Measurements from ENCODE around the gene KDM5B.

KDM5B gene

GRCh38 chr1:202711949-202712635 is 96.1 kb downstream of the KDM5B start:
- DNase-seq: no peak

DNA sequence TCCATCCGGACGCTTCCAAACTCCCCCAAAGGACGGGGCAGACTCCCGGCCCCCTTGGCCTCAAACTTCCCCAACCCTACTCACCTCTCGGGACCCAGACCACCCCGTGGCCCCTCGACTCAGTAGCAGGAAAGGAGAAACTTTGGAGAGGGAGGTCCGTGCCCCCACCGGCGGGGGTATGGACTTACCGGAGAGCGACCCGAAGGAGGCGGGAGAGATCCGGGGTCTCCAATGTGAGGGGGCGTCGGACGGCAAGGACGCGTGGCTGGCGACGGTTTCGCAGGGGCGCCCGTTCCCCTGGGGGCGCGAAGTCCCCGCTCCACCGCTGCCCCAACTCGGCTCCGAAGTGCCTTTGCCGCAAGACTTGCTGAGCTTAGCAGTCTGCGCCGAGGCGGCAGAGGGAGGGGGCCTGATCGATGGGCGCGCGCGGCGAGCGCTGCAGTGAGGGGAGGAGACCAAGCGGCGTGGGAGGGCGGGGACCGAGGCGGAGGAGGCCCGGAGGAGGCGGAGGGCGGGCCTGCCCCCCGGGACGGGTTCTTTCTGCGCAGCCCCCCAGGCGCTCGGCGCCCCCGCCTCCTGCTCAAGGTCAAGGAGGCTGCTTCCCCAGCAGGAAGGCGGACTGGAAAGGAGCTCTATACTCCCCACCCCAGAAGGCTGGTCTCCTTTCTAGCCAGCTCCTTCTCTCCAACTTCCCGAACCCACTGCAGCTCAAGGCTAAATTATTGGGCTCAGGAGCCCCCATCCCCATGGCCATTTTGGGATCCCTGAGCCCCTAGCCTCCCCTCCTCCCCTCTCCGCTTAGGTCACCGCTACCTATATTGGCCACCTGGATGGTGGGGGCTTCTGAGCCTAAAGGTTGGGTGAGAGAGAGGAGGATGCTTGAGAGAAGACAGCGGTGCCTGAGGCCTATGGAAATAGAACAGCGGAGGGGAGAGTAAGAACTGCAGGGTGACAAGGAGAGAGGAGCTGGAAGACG is 97.9 kb downstream of the KDM5B start, which contains the start of gene SYT2:
Gene SYT2 (minus strand): TSS at position 385 of the 976 bp plus-strand sequence. CDS start 104,682 bp downstream, outside the sequence.
- peak in 1 of 2 experiments; percentile 21 for DNase-seq

DNA sequence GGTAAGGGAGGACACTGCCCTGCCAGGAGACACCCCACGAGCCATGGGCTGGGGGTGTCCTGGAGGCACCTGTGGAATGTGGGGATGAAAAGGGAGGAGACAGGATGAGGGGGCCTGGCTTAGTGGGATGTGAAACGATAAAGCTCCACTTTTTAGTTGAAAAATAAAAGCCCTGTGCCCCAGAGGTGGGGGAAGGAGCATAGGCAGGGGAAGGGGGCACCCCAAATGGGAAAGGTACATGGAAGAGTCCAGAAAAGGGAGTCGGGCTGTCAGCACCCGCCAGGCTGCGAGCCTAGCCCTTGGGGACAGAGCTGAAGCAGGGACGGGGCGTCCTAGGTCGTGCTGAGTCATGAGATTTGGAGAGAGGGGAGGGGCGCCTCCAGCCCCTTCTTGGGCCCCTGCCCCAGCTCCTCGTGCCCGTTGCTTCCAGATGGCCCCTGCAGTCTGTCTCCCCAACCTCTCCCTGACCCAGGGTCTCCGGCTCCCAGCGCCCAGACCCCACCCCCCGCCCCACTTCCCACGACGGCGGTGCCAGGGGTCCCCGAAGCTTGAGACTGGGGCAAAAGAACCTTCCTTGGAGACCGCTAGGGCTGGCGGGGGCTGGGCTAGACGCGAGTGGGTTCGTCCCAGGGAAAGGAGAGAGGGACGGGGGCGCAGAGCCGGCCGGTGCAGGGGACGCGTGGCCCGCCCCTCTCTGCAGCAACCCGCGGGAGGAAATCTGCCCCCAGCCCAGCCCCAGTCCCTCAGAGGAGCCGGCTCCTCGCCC is 98.8 kb downstream of the KDM5B start:
- no peak for DNase-seq

GRCh38 chr1:202708456-202709275 is 99.6 kb downstream of the KDM5B start:
- no peak for DNase-seq

- DNase-seq: no peak
Observed at GRCh38 chr1:202706851-202707250, 101.4 kb downstream of the KDM5B start.

- DNase-seq: no peak
Observed at GRCh38 chr1:202704601-202705000, 103.6 kb downstream of the KDM5B start.

GRCh38 chr1:202703191-202703590 is 105.0 kb downstream of the KDM5B start:
- DNase-seq: no peak

DNA sequence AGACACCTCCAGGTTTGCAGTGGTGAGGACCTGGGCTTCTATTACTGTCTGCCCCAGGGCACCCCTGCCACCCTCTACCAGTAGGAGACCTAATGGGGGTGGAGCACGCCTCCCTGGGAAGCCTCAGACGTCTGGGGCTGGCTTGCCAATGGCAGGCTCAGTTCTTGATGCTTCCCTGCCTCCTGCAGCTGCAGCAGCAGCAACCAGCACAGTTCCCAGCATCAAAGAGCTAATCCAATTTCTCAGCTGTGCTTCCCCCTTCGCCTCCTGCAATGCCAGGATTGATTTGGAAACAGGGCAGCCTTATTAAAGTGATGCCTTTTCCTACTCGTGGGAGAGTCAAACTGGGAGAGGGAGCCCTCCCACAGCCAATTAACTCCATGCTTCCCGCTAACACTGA is 106.1 kb downstream of the KDM5B start:
- DNase-seq: no peak

- DNase-seq: no peak
Observed at GRCh38 chr1:202701200-202701599, 107.0 kb downstream of the KDM5B start.

- no peak for DNase-seq
Observed at GRCh38 chr1:202700061-202700460, 108.2 kb downstream of the KDM5B start.

GRCh38 chr1:202698276-202698675 is 109.9 kb downstream of the KDM5B start:
- DNase-seq: peak; percentile 17 to 34

DNA sequence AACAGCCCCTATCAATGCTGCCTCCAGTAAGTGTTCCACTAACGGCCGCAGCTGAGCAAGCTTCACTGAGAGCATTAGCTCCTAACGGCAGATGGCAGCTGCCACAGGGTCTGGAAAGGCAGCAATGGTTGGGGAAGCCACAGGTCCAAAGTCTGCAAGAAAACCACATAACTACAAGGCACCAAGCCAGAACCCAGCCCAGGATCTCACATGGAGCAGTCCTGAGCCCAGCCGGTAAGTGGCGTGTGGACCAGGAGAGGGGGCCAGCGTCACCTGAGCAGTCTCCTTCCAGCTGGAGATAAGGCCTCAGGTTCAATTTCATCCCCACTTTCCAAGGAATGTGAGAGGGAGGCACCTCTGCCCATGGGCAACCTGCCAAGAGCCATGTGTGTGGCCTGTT is 111.2 kb downstream of the KDM5B start:
- no peak for DNase-seq

GRCh38 chr1:202694314-202694713 is 113.9 kb downstream of the KDM5B start:
- DNase-seq: no peak

DNA sequence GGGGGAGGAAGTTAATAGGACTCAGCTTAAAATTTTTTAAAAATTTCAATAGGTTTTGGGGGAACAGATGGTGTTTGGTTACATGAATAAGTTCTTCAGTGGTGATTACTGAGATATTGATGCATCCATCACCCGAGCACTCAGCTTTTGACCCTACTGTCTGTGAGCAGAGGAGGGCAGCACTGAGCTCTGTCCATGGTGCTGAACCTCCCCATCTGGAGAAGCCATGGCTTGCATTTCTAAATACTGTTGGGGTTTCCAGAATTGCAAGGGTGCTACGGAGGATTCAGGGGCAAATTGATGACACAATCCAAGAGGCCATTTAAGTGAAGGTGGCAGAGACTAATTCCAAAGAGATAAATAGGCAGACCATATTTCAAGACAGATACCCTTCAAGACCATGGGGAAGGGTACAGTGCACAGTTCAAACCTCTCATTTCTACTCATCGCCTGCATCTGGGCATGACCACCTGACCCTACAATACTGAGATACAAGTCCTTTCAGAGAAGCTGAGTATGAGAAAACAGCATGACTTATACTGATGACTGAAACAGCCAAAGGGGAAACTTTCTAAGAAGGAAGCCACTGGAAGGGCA is 115.2 kb downstream of the KDM5B start:
- peak; percentile 65 to 74 for DNase-seq

DNA sequence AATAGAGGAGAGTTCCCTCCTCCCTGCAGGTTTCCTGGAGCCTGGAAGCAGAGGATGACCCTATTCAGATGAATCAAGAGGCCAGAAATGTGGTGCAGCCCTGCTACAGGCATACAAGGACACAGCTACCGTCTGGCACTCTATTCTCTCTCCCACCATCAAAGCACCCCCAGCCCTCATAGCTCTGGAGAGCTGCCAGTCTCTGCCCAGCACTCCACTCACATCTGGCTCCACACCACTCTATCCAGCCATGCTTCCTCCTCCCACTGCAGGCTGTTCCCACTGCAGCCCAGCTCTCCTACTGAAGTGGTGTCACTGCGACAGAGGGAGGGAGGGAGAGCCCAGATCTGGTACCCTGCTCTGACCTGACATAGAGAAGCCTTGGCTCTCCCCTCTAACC is 116.4 kb downstream of the KDM5B start:
- DNase-seq: no peak

DNA sequence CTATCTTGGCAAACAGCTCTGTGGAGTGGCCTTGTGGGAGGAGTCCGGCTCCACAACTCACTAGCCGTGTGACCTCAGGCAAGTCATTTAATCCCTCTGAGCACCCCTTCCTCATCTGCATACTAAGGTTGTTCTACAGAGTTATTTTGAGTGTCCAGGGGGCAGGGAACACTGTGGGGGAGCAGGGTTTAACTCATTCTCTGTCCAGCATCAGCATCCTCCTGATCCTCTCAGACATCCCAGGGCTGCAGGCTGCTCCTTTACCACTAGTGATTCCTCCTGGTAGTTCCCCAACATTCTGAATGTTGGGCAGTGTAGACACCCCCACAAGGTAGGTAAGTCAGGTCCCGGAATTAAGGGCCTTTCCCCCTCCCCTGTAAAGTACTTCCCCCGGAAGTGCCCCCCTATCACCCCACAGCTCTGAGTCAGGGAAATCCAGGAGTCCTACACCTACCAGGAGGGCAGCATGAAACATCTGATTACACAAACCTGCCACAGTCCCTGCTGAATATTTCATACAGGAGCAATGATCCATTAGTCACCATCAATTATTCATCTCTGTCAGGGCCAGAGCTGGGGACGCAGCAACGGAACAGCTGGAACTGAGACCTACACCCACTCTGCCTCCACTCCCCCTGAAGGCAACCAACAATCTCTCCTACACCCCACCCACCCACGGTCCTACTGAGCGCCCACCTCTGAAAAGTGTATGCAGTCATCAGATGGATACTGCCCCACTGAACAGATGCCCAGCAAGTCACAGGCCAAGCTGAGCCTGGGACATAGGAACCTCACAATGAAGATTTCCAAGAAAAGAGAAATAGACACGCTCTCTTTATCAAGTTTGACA is 118.5 kb downstream of the KDM5B start:
- no peak for DNase-seq

- no peak for DNase-seq
Observed at GRCh38 chr1:202689082-202689481, 119.1 kb downstream of the KDM5B start.

DNA sequence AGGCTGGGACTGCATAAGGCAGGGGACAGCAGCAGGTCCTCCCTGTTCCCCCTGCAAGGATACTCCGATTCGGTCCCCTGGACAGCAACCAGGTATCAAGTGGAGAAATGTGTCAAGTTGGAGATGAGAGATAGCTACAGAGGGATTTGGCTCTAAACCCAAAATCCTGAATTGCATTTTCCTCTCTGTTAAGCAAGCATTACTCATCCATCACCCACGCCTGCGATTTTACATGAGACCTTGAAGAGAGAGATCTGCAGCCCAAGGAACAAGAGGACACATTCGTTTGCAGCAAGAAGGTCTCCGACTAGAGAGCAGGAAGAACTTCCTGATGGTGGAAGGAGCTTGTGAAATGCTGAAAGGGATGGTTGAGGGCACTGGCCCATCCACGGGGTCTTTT is 119.8 kb downstream of the KDM5B start:
- no peak for DNase-seq

DNA sequence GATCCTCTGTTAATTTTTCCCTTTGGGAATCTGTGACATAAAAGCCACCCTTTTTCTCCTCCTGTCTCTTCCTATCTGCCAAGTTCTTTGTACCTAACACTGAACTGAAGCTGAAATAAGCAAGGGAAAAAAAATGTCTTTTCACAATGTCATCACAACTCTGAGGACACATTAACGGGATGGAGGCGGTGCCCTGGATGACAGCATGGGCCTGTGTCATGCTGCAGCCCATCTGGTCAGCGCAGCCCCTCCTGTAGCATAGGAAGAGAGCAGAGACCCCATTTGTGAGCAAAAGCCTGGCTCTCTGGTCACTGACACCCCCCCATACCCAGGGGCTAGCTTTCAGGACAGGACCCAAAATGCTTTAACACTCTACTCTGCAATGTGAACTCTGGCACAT is 120.4 kb downstream of the KDM5B start:
- DNase-seq: no peak

GRCh38 chr1:202687370-202687769 is 120.9 kb downstream of the KDM5B start:
- no peak for DNase-seq

DNA sequence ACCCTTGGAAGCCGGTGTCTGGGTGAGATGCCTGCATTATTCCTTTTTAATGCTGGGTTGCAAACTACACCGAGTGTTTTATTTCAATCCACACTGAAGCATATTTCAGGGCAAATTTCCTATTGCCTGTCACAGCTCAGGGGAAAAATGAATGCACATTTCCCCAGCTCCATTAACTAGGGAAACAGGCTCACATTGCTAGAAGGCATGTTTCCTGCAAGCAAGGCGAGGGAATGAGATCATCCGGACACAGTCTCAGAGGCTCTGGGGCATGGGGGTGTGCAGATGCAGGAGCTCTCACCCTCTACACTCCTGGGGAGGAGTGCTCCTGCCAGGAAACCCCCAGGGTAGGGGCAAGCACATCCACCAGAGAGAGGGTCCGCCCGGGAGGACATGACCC is 122.6 kb downstream of the KDM5B start:
- no peak for DNase-seq
